Measurements from ENCODE around the gene CCNB1IP1. TPM values are rescaled to one million over a fixed set of nuclear protein-coding genes. Genes with fewer than 3 reads are reported as not detected.

Gene CCNB1IP1
- total and polyA plus RNA-seq, 2 of the 8 experiments (the other 6 are each of a cell fraction or from before 2014, with no cell fraction given) = 173 to 277 TPM

DNA sequence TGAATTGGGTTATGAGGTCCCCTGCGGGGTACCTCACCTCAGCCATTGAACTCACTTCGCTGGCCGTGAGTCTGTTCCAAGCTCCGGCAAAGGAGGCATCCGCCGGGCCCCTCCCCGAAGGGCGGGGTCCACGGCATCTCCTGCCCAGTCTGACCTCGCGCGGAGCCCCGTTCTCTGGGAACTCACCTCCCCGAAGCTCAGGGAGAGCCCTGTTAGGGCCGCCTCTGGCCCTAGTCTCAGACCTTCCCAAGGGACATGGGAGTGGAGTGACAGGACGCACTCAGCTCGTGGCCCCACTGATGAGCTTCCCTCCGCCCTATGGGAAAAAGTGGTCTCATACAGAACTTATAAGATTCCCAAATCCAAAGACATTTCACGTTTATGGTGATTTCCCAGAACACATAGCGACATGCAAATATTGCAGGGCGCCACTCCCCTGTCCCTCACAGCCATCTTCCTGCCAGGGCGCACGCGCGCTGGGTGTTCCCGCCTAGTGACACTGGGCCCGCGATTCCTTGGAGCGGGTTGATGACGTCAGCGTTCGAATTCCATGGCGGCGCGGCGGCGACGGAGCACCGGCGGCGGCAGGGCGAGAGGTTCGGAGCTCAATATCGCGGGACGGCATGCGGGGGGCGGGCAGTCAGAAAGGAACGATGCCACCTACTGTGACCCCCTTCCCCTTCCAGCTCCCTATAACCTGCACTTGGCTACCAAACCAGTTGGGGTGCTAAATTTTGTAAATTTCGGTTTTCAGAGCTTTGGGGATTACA lies 10.2 kb upstream of the CCNB1IP1 start, which contains the start of gene PARP2:
TSS of gene PARP2 (plus strand) at position 544 of the 770 bp plus-strand sequence. CDS start at position 551, 7 bp downstream.
- H3K79me1 ChIP-seq (ENCODE audit: low read depth, low read length) = no peaks in the 10 kb centered on the region
- peak; percentile 68 for TF ChIP-seq NRF1 (IDR thresholded peaks at IDR 0.05; ENCODE audit: low read depth, low read length)
- no peak for TF ChIP-seq KDM1A (IDR thresholded peaks at IDR 0.05; ENCODE audit: borderline replicate concordance, low read length)
- TF ChIP-seq POU5F1 (IDR thresholded peaks at IDR 0.05; ENCODE audit: low read depth, low read length) = no peak

More for the DNA sequence above, 10.2 kb upstream of the CCNB1IP1 start, which contains the start of gene PARP2:
- Histone ChIP-seq H4K20me1 (replicated peaks in 1 of 2; ENCODE audit: control insufficient read depth in 1 of 2, insufficient read depth in 2 of 2, low read length in 2 of 2) (no peaks in the 10 kb centered on the region), H3K14ac (ENCODE audit: insufficient read length) (peak within 1 kb of the TSS; percentile 37), H3K56ac (replicated peaks; ENCODE audit: insufficient read length, low read depth, low read length) (peak within 1 kb of the TSS; percentile 65), H3K4me2 (ENCODE audit: insufficient read depth in 1 of 2, low read depth in 2 of 2, low read length in 2 of 2) (peak within 1 kb of the TSS; percentile 62 to 71), H3K4me3 (ENCODE audit: extremely low read depth in 1 of 4, insufficient read depth in 2 of 4, low read depth in 3 of 4, low read length in 4 of 4) (peak within 1 kb of the TSS; percentile 86 to 97 (median 88)), H4K91ac (replicated peaks; ENCODE audit: insufficient read length, low read length) (no peak within 1 kb of the TSS), H2BK15ac (ENCODE audit: low read length) (0 out of 2 replicates have a peak within 1 kb of the TSS, but pooled peaks have one; percentile 22), H3K36me3 (ENCODE audit: control insufficient read depth in 2 of 4, insufficient read depth in 4 of 4, low read length in 3 of 4) (peaks cover 7 to 22% (median 15%) of the 10 kb centered on the region in 4 experiments; a peak in 7 of 8 replicates), H3K4me1 (replicated peaks in 1 of 4; ENCODE audit: control insufficient read depth in 3 of 4, insufficient read depth in 4 of 4, low read length in 3 of 4) (no peaks in the 10 kb centered on the region; a peak in 1 of 7 replicates), H4K5ac (ENCODE audit: insufficient read length, low read depth, low read length) (peak within 1 kb of the TSS; percentile 28), H3K27ac (ENCODE audit: low read depth, low read length) (peak within 1 kb of the TSS; percentile 83), H3K4ac (replicated peaks; ENCODE audit: insufficient read length, low read depth, low read length) (no peak within 1 kb of the TSS), H3K27me3 (replicated peaks in 1 of 4; ENCODE audit: control insufficient read depth in 3 of 4, extremely low read depth in 1 of 4, insufficient read depth in 3 of 4, low read length in 3 of 4) (no peaks in the 10 kb centered on the region), H2BK120ac (replicated peaks; ENCODE audit: low read depth, low read length) (no peak within 1 kb of the TSS), H3K18ac (ENCODE audit: extremely low read depth, low read length) (peak within 1 kb of the TSS; percentile 80; the same call in 1 of the 2 replicates), H3K23ac (ENCODE audit: insufficient read length) (no peak within 1 kb of the TSS), H3K9ac (replicated peaks in 1 of 4; ENCODE audit: extremely low read depth in 1 of 4, low read depth in 3 of 4, low read length in 3 of 4) (peak within 1 kb of the TSS; percentile 77 to 87 (median 80)), H2AK5ac (ENCODE audit: low read depth, low read length) (no peak within 1 kb of the TSS), H3K23me2 (ENCODE audit: low read depth, low read length) (peaks cover 2% of the 10 kb centered on the region; the same call in 1 of the 2 replicates), H2BK5ac (ENCODE audit: low read depth, low read length) (peak within 1 kb of the TSS; percentile 89), H2BK12ac (ENCODE audit: low read depth, low read length) (no peak within 1 kb of the TSS), H3K9me3 (ENCODE audit: insufficient read depth in 2 of 2, low read depth in 1 of 2, low read length in 1 of 2) (no peaks in the 10 kb centered on the region), H2AFZ (ENCODE audit: low read length) (peak within 1 kb of the TSS; percentile 47), H3K79me2 (ENCODE audit: control insufficient read depth in 1 of 2, insufficient read depth in 2 of 2, low read length in 2 of 2) (peaks cover 0 to 15% of the 10 kb centered on the region in 2 experiments; a peak in 2 of 4 replicates), H2BK20ac (ENCODE audit: low read length) (no peak within 1 kb of the TSS), H4K8ac (ENCODE audit: extremely low read depth, insufficient read depth, low read length) (no peak within 1 kb of the TSS)
- DNase-seq (ENCODE audit: low read depth in 1 of 2, low spot score in 2 of 2) = peak; percentile 98 to 100
- 2% methylated on average over 45 of the region's 50 CpGs; no CpG with 5 or more reads in 1 of the 2 experiments for WGBS, 2 experiments (ENCODE audit: extremely low coverage in 1 of 2, insufficient coverage in 1 of 2, insufficient read length in 1 of 2, insufficient replicate concordance in 2 of 2, low coverage in 1 of 2, low lambda C conversion rate in 2 of 2, missing lambda C conversion rate in 1 of 2)
- peak; percentile 98 for FAIRE-seq
- ChIA-PET POLR2A (ENCODE audit: partially characterized antibody) (interaction anchor here (0.6 to 8.3 kb wide), 36 partner anchors 11 to 1136 kb away, joined by 3 to 215 read pairs (median 6); partner anchors contain the start of genes APEX1, CCNB1IP1, OSGEP and PIP4P1), CTCF (ENCODE audit: partially characterized antibody) (interaction anchor here (0.6 to 1.7 kb wide), 11 partner anchors 9 to 339 kb away, joined by 3 to 4 read pairs (median 3); no protein-coding TSS in a partner anchor)
